SH-SY5Y (cell line): ENCODE measurements around the gene TSPO2.

Experiments
- GATA2 ChIP-seq: IDR thresholded peaks from 2 replicates; pipeline ENCODE4 v1.6.1; 2011; ENCODE audit warnings: mild to moderate bottlenecking, low read depth, low read length
- GATA3 ChIP-seq: IDR thresholded peaks from 2 replicates; pipeline ENCODE4 v1.6.1; 2011; ENCODE audit warnings: low read depth, mild to moderate bottlenecking, low read length, moderate library complexity

DNA sequence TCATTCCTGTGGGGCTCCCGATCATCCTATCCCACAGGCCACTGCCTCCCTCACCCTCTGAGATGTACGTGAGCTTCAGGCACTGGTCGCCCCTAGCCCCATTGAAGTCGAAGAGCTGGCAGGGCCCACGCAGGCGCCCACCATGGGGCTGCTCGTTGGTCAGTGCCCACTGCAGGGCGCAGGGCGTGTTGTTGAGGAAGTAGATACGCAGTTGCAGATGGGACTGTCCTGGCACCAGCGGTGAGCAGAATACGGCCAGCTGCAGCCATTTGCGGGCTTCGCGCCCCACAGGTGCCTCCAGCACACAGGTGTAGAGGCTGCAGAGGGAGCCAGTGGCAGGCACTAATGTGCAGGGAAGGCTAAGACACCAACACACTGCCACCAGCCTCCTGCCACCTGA is 9.4 kb upstream of the TSPO2 start:
- TF ChIP-seq GATA3, result no peak
- TF ChIP-seq GATA2, result no peak
